Aorta (tissue), 5 donors: ENCODE results near the gene TNFRSF13B. TPM values are rescaled to one million over a fixed set of nuclear protein-coding genes. Genes with fewer than 3 reads are reported as not detected.
"Not testable (repeated sequence)": the region's sequence is repeated elsewhere in the genome, so short reads cannot be mapped to it uniquely, and the experiment has no call there.

Experiments
- ATAC-seq: fragments of 200-7000 bp; cut with Tn5 transposase; one replicate; pipeline ENCODE4 v1.9.1; 2022; ENCODE audit warnings: moderate library complexity; ENCODE audit not compliant: low FRiP score
- DNase-seq, 2 donors: peaks; one replicate each; pipeline ENCODE4 v3.0.0-alpha.2; 2020
- H3K27ac ChIP-seq, 2 donors: one replicate each; pipeline ENCODE4 v1.5.1; 2013; ENCODE audit warnings: low read length in 2 of 2, mild to moderate bottlenecking in 2 of 2, moderate library complexity in 2 of 2, control low read depth in 1 of 2, inconsistent platforms in 1 of 2, low read depth in 1 of 2
- H3K27me3 ChIP-seq, 2 donors: one replicate each; pipeline ENCODE4 v1.6.1; 2013; ENCODE audit warnings: control low read depth in 1 of 2, low read length in 1 of 2, mild to moderate bottlenecking in 1 of 2, moderate library complexity in 1 of 2; ENCODE audit not compliant: insufficient read depth in 2 of 2, control insufficient read depth in 1 of 2
- H3K36me3 ChIP-seq, 2 donors: one replicate each; pipeline ENCODE4 v1.6.1; 2013; ENCODE audit warnings: control low read depth in 1 of 2, low read length in 1 of 2, mild to moderate bottlenecking in 1 of 2; ENCODE audit not compliant: insufficient read depth in 2 of 2, control insufficient read depth in 1 of 2
- H3K4me1 ChIP-seq, 2 donors: one replicate each; pipeline ENCODE4 v1.6.1; 2013; ENCODE audit warnings: low read length in 2 of 2, control low read depth in 1 of 2, mild to moderate bottlenecking in 1 of 2, moderate library complexity in 1 of 2; ENCODE audit not compliant: insufficient read depth in 2 of 2, control insufficient read depth in 1 of 2
- H3K4me3 ChIP-seq, 2 donors: one replicate each; pipeline ENCODE4 v1.5.1; 2013; ENCODE audit warnings: low read length in 2 of 2, control low read depth in 1 of 2, mild to moderate bottlenecking in 1 of 2
- H3K9me3 ChIP-seq: one replicate; pipeline ENCODE4 v1.6.1; 2013; ENCODE audit warnings: mild to moderate bottlenecking, low read length; ENCODE audit not compliant: control insufficient read depth
- WGBS, 2 donors: extraction: QIAGEN DNeasy Blood & Tissue Kit; methylation state at CpG; one replicate each; pipeline ENCODE4 v1.1.7; 2013; 5-methylcytosine and 5-hydroxymethylcytosine counted together
- intact Hi-C, 2 donors: fragments of 100-400 bp; cut with DNase I; formaldehyde crosslinking; loops; one replicate each; pipeline versions ENCODE4 v1.14.2 to v1.15.0; 2022
- polyA plus RNA-seq, 2 donors: library from polyadenylated mRNA; stranded (reverse); fragments of 200-250 nt; gene quantifications; one replicate each; pipeline ENCODE4 v1.2.3, GENCODE V29; 2013
- total RNA-seq, 2 donors: library from RNA; stranded (reverse); fragmentation: NEBNext Ultra II Directional; extraction: Animal tissue kit (Norgen Biotek cat#: 25700); gene quantifications; one replicate each; pipeline ENCODE4 v1.2.1, GENCODE V29; 2021
- donor health status: healthy with polysubstance abuse.
- donor health status: Bipolar disorder and iron deficiency.
- donor health status: DM: no; HTN: no; CAD: no.
- donor health status: DM: no; HTN: no; CAD: no.
- donor health status: DM: yes; HTN: yes; CAD: no.

The TNFRSF13B gene
- total and polyA plus RNA-seq, 4 donors: not detected

DNA sequence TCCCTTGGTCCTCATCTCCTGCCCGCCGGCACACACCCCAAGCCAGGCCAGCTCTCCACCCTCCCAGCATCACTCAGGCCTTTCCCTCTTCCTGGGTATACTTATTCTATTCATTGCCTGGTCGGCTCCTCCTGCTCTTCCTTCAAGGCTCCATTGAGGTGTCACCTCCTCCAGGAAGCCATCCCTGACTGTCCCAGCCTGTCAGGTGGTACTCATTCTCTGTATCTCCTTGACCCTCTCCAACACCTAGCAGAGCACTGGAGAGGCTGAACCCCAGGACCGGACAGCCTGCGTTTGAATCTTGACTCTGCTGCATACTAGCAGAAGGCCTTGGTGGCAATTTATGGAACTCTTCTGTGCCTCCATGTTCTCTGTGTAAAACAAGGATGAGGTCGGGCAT lies 428 bp upstream of the TNFRSF13B start:
- no peak for DNase-seq

DNA sequence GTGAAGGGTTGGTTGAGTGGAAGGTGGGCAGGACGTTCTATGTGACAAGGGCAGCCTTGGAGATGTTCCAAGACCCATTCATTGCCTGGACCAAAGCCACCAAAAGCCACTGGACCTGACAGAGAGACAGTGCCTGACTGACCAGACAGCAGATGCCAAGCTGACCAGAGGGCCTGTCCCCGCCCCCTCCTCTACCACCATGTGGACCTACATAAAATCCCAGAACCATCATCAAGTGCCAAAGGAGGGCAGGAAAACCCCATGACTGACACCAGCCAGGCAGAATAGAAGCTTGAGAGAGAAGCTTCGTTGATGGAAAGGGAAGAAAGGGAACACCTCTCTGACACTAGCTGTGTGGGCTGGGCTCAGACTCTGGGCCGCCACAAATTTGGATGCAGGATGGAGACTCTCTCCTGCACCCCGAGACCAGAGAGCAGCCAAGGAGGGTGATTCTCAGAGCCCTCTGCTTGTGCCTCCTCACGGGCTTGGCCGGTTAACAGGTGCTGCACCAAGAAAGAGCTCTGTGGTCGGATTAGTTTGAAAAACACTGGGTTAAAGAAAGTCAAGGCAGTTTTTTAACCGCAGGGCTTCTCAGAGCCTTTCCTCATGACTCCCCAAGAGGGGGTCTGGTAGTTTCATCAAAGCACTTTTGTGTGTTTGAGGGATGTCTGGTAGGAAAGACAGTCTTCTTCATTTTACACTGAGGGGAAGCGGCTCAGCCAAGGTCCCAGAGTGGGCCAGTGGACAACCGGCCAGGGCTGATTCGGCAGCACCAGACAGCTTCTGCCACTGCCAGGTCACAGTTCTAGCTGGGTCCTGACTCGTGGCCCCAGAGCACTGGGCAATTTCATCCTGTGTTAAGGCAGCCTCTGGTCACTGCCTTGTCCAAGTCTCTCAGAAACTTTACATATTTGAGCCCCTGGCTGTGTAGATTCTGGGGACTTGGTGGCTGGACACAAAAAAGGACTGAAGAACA lies 1.7 kb downstream of the TNFRSF13B start:
- no peaks in the 10 kb centered on the region for H3K27me3 ChIP-seq
- no peaks in the 10 kb centered on the region for H3K9me3 ChIP-seq
- intact Hi-C loops: no loop called here
- H3K27ac ChIP-seq: no peak overlapping the region
- 68 to 77% methylated on average over 13 of the region's 13 CpGs for WGBS, 2 donors
- ATAC-seq: no peak
- no peaks in the 10 kb centered on the region for H3K36me3 ChIP-seq
- no peaks in the 10 kb centered on the region for H3K4me1 ChIP-seq
- DNase-seq: no peak
- H3K4me3 ChIP-seq: no peak overlapping the region

More for the DNA sequence above, 428 bp upstream of the TNFRSF13B start:
- 93% methylated on average over 6 of the region's 6 CpGs for WGBS, 2 donors
- Histone ChIP-seq H3K36me3 (no peaks in the 10 kb centered on the region), H3K4me3 (no peak overlapping the region), H3K27me3 (no peaks in the 10 kb centered on the region), H3K27ac (no peak overlapping the region), H3K9me3 (no peaks in the 10 kb centered on the region), H3K4me1 (no peaks in the 10 kb centered on the region)
- no peak for ATAC-seq
- intact Hi-C loops: no loop called here

DNA sequence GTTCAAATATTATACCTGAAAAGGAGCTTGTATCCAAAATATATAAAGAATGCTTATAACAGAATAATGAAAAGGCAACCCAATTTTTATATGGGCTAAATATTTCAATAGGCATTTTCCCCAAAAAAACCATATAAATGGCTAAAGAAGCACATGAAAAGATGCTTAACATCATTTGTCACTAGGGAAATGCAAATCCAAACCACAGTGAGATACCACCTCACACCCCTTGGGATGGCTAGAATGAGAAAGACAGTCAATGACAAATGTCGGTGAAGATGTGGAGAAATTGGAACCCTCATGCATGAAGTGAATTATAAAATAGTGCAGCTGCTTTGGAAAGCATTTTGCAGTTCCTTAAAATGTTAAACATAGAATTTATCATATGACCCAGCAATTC lies 3.1 kb downstream of the TNFRSF13B start:
- Histone ChIP-seq H3K9me3 (no peaks in the 10 kb centered on the region), H3K27me3 (no peaks in the 10 kb centered on the region), H3K36me3 (no peaks in the 10 kb centered on the region), H3K4me1 (no peaks in the 10 kb centered on the region), H3K27ac (no peak overlapping the region), H3K4me3 (no peak overlapping the region)
- 90 to 92% methylated on average over 1 of the region's 1 CpG for WGBS, 2 donors
- intact Hi-C loops: no loop called here
- DNase-seq (no peak), ATAC-seq (no peak)

DNA sequence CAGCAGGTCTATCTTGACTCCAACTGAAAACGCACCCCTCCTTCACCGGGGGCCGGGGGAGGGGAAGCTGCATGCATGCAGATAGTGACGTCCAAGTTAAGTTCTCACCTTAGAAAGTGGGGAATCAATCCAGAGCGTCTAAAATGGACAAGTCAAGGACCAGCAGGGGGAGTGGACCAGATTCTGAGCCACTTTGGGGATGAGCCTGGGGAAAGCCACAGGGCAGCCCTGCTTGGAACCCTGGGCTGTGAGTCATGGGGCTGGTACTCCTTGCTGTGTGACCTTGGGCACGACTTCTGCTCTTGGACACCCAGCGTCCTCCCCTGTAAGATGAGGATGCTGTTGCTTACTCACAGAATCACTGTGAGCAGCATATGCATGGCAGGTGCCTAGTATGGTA lies 9.1 kb downstream of the TNFRSF13B start:
- Histone ChIP-seq H3K27me3 (no peaks in the 10 kb centered on the region), H3K4me3 (no peak overlapping the region), H3K4me1 (no peaks in the 10 kb centered on the region), H3K9me3 (no peaks in the 10 kb centered on the region), H3K27ac (no peak overlapping the region), H3K36me3 (no peaks in the 10 kb centered on the region)
- intact Hi-C loops: no loop called here
- no peak for DNase-seq
- ATAC-seq: no peak
- 57 to 65% methylated on average over 7 of the region's 7 CpGs for WGBS, 2 donors

GRCh38 chr17:16961792-16962191 lies 10.1 kb downstream of the TNFRSF13B start:
- no peaks in the 10 kb centered on the region for H3K36me3 ChIP-seq
- intact Hi-C loops: no loop called here
- H3K9me3 ChIP-seq: peaks cover 1% of the 10 kb centered on the region
- H3K4me1 ChIP-seq: no peaks in the 10 kb centered on the region
- H3K27me3 ChIP-seq: no peaks in the 10 kb centered on the region
- ATAC-seq: no peak
- DNase-seq: no peak
- 57 to 59% methylated on average over 3 of the region's 3 CpGs for WGBS, 2 donors
- no peak overlapping the region for H3K27ac ChIP-seq
- H3K4me3 ChIP-seq: no peak overlapping the region

GRCh38 chr17:16961022-16961421 lies 10.9 kb downstream of the TNFRSF13B start:
- H3K27me3 ChIP-seq, intact Hi-C loops, H3K4me1 ChIP-seq, H3K4me3 ChIP-seq, DNase-seq, ATAC-seq, H3K27ac ChIP-seq, H3K9me3 ChIP-seq, H3K36me3 ChIP-seq: not testable (repeated sequence)
- WGBS, 2 donors: 35 to 79% methylated on average over 2 of the region's 2 CpGs

GRCh38 chr17:16955011-16955410 lies 16.9 kb downstream of the TNFRSF13B start:
- H3K27me3 ChIP-seq, intact Hi-C loops: not testable (repeated sequence)
- WGBS, 2 donors: 38 to 46% methylated on average over 6 of the region's 6 CpGs

GRCh38 chr17:16954521-16954920 lies 17.4 kb downstream of the TNFRSF13B start:
- peaks cover 7% of the 10 kb centered on the region for H3K9me3 ChIP-seq
- intact Hi-C loops: no loop called here
- 48 to 52% methylated on average over 3 of the region's 3 CpGs for WGBS, 2 donors
- DNase-seq (no peak), ATAC-seq (no peak)
- no peak overlapping the region for H3K27ac ChIP-seq
- H3K27me3 ChIP-seq: peaks cover 0 to 5% of the 10 kb centered on the region in 2 donors
- no peaks in the 10 kb centered on the region for H3K36me3 ChIP-seq
- H3K4me1 ChIP-seq: no peaks in the 10 kb centered on the region
- H3K4me3 ChIP-seq: no peak overlapping the region

More at GRCh38 chr17:16955011-16955410, 16.9 kb downstream of the TNFRSF13B start:
- not testable (repeated sequence) for H3K36me3 ChIP-seq, ATAC-seq, H3K4me3 ChIP-seq, DNase-seq, H3K4me1 ChIP-seq, H3K27ac ChIP-seq, H3K9me3 ChIP-seq

- no peak overlapping the region for H3K4me3 ChIP-seq
- no peak for ATAC-seq
- intact Hi-C loops: no loop called here
- peaks cover 0 to 5% of the 10 kb centered on the region in 2 donors for H3K27me3 ChIP-seq
- peaks cover 7% of the 10 kb centered on the region for H3K9me3 ChIP-seq
- no peaks in the 10 kb centered on the region for H3K4me1 ChIP-seq
- no peak for DNase-seq
- H3K27ac ChIP-seq: no peak overlapping the region
- H3K36me3 ChIP-seq: no peaks in the 10 kb centered on the region
- 76 to 82% methylated on average over 9 of the region's 9 CpGs for WGBS, 2 donors
These were observed 18.1 kb downstream of the TNFRSF13B start for GRCh38 chr17:16953841-16954240.
